K562 (cell line): ENCODE data around the gene GPR135. TPM values are rescaled to one million over a fixed set of nuclear protein-coding genes. Genes with fewer than 3 reads are reported as not detected.
"Not testable (repeated sequence)": the region's sequence is repeated elsewhere in the genome, so short reads cannot be mapped to it uniquely, and the experiment has no call there.

Experiments
- ATAC-seq: fragments of 200-7000 bp; cut with Tn5 transposase; 3 replicates; pipeline ENCODE4 v1.9.1; 2020; ENCODE audit warnings: moderate library complexity
- BruUV-seq: library from RNA; stranded (reverse); fragments of 400-500 nt; replicated peaks from 2 replicates; lab custom pipeline; 2021; lab: Mats Ljungman, UMichigan
- CTCF ChIA-PET: fragments of 300-600 bp; formaldehyde crosslinking; extraction: SDS; loops from one replicate; lab custom pipeline; 2021; ENCODE audit warnings: low intra/inter-chr PET ratio; lab: Yijun Ruan, JAX
- POLR2A ChIA-PET: fragments of 300-600, 350-650 bp; sonication (Branson Sonifier 250); formaldehyde crosslinking; extraction: SDS; loops from one replicate; lab custom pipeline; 2021; ENCODE audit warnings: antibody characterized with exemption, inconsistent platforms; lab: Yijun Ruan, JAX
- DNase-seq, 4 experiments: peaks; one replicate each; pipeline versions ENCODE4 v3.0.0 to v3.0.0-alpha.2; 2011 to 2018; ENCODE audit warnings: low spot score in 3 of 4, mixed read lengths in 3 of 4; ENCODE audit errors: extremely low read depth in 1 of 4
- FAIRE-seq: peaks from 2 replicates; lab custom pipeline; 2011; peaks lifted over from hg19 to GRCh38; lab: Jason Lieb, UNC
- H2AFZ ChIP-seq: 2 replicates; pipeline ENCODE4 v1.6.0; 2011; ENCODE audit warnings: low read depth, low read length, control low read depth, inconsistent platforms
- H3K27ac ChIP-seq: fragments of 200-600 bp; 3 replicates; pipeline ENCODE4 v1.8.0; 2011; ENCODE audit warnings: low read depth, mild to moderate bottlenecking, control low read depth, inconsistent platforms, low read length, moderate library complexity, mixed read lengths; ENCODE audit errors: extremely low read depth
- H3K27me3 ChIP-seq, 2 experiments: fragments of 300-600 bp in 1 of 2; 2 replicates in 1 of 2; 3 replicates in 1 of 2; pipeline versions ENCODE4 v1.6.0 to v1.8.0; 2011; ENCODE audit warnings: inconsistent platforms in 2 of 2, low read length in 2 of 2, mild to moderate bottlenecking in 1 of 2, mixed read lengths in 1 of 2, moderate library complexity in 1 of 2; ENCODE audit not compliant: control insufficient read depth in 2 of 2, insufficient read depth in 2 of 2
- H3K36me3 ChIP-seq: fragments of 300-600 bp; 3 replicates; pipeline ENCODE4 v1.8.0; 2011; ENCODE audit warnings: mild to moderate bottlenecking, low read length, inconsistent platforms; ENCODE audit not compliant: control insufficient read depth, insufficient read depth
- H3K4me1 ChIP-seq, 2 experiments: fragments of 200-600 bp in 1 of 2; replicated peaks in 1 of 2; 2 replicates in 1 of 2; 3 replicates in 1 of 2; pipeline versions ENCODE4 v1.5.1 to v1.8.0; 2011; ENCODE audit warnings: inconsistent platforms in 2 of 2, low read length in 2 of 2, mild to moderate bottlenecking in 1 of 2, mixed read lengths in 1 of 2, moderate library complexity in 1 of 2; ENCODE audit not compliant: control insufficient read depth in 2 of 2, insufficient read depth in 2 of 2
- H3K4me2 ChIP-seq: 2 replicates; pipeline ENCODE4 v1.6.1; 2011; ENCODE audit warnings: low read length, control low read depth, inconsistent platforms, mixed read lengths; ENCODE audit not compliant: insufficient read depth
- H3K4me3 ChIP-seq: fragments of 200-600 bp; sonication (generic), shearing (Covaris generic); 2 replicates; pipeline ENCODE4 v1.5.1; 2016; ENCODE audit warnings: control low read depth, inconsistent platforms
- H3K79me2 ChIP-seq: fragments of 200-600 bp; 3 replicates; pipeline ENCODE4 v1.8.0; 2011; ENCODE audit warnings: low read length, inconsistent platforms; ENCODE audit not compliant: control insufficient read depth, insufficient read depth
- H3K9ac ChIP-seq, 2 experiments: 2 replicates each; pipeline versions ENCODE4 v1.6.0 to v1.6.1; 2011; ENCODE audit warnings: low read depth in 2 of 2, low read length in 2 of 2, control low read depth in 1 of 2, inconsistent platforms in 1 of 2, mild to moderate bottlenecking in 1 of 2, mixed read lengths in 1 of 2; ENCODE audit not compliant: insufficient read depth in 1 of 2
- H3K9me1 ChIP-seq: one replicate; pipeline ENCODE4 v1.6.0; 2011; ENCODE audit warnings: inconsistent platforms, mild to moderate bottlenecking, low read length, moderate library complexity; ENCODE audit not compliant: control insufficient read depth, insufficient read depth
- H3K9me3 ChIP-seq: replicated peaks from 2 replicates; pipeline ENCODE4 v1.5.1; 2011; ENCODE audit warnings: low read depth, low read length, inconsistent platforms; ENCODE audit not compliant: control insufficient read depth, insufficient read depth
- H4K20me1 ChIP-seq: replicated peaks from 2 replicates; pipeline ENCODE4 v1.6.1; 2011; ENCODE audit warnings: low read length, inconsistent platforms, mixed read lengths; ENCODE audit not compliant: control insufficient read depth, insufficient read depth
- ARID1B ChIP-seq: fragments of 450-650 bp; IDR thresholded peaks from 2 replicates; pipeline ENCODE4 v1.6.1; 2016; ENCODE audit warnings: antibody characterized with exemption, mild to moderate bottlenecking, inconsistent platforms
- C11orf30 ChIP-seq: fragments of 450-650 bp; IDR thresholded peaks from 2 replicates; pipeline ENCODE4 v1.6.1; 2016; ENCODE audit warnings: low read depth, mild to moderate bottlenecking
- DPF2 ChIP-seq: fragments of 450-650 bp; IDR thresholded peaks from 2 replicates; pipeline ENCODE4 v1.6.1; 2016
- FOXA3 ChIP-seq, 2 experiments: fragments of 450-650 bp in 1 of 2; sonication (generic) in 1 of 2; formaldehyde crosslinking; IDR thresholded peaks in 1 of 2; conservative IDR thresholded peaks in 1 of 2; 2 replicates each; pipeline versions ENCODE4 v1.4.0 to v1.8.0; 2020 to 2022; ENCODE audit warnings: mild to moderate bottlenecking in 2 of 2, missing genetic modification reagents in 1 of 2
- FOXK2 ChIP-seq, 2 experiments: fragments of 450-650 bp; IDR thresholded peaks in 1 of 2; conservative IDR thresholded peaks in 1 of 2; 2 replicates each; pipeline ENCODE4 v1.6.1; 2016; ENCODE audit warnings: low read depth in 2 of 2, mild to moderate bottlenecking in 1 of 2
- MAFG ChIP-seq: fragments of 450-650 bp; conservative IDR thresholded peaks from 2 replicates; pipeline ENCODE4 v1.6.1; 2016; ENCODE audit warnings: missing genetic modification characterization, missing compliant biosample characterization
- MNT ChIP-seq, 2 experiments: fragments of 450-650 bp; conservative IDR thresholded peaks; 2 replicates each; pipeline ENCODE4 v1.6.1; 2017; ENCODE audit warnings: mild to moderate bottlenecking in 2 of 2, moderate library complexity in 2 of 2
- PKNOX1 ChIP-seq: fragments of 450-650 bp; IDR thresholded peaks from 2 replicates; pipeline ENCODE4 v1.6.1; 2016
- SMARCE1 ChIP-seq: fragments of 450-650 bp; IDR thresholded peaks from 2 replicates; pipeline ENCODE4 v1.7.1; 2016; ENCODE audit warnings: mild to moderate bottlenecking
- ZNF316 ChIP-seq: fragments of 450-650 bp; IDR thresholded peaks from 2 replicates; pipeline ENCODE4 v1.6.1; 2016
- ZNF592 ChIP-seq: fragments of 450-650 bp; IDR thresholded peaks from 2 replicates; pipeline ENCODE4 v1.6.1; 2017; ENCODE audit warnings: antibody characterized with exemption, mild to moderate bottlenecking
- WGBS: fragments of 100-300 bp; shearing (Covaris generic); methylation state at CpG from one replicate; pipeline ENCODE4 v1.1.6; 2016; ENCODE audit warnings: low coverage, mixed read lengths; ENCODE audit not compliant: insufficient coverage; ENCODE audit errors: missing lambda C conversion rate; 5-methylcytosine and 5-hydroxymethylcytosine counted together
- in situ Hi-C: fragments of 300-500 bp; cut with MboI; formaldehyde crosslinking; loops from 4 replicates; pipeline ENCODE4 v1.15.0; 2018; ENCODE audit warnings: inconsistent platforms, mixed read lengths
- intact Hi-C: fragments of 100-400 bp; cut with micrococcal nuclease; formaldehyde crosslinking; loops from 2 replicates; pipeline ENCODE4 v1.14.2; 2022
- polyA plus RNA-seq, 8 experiments: library from polyadenylated mRNA; depleted of rRNA in 4 of 8; stranded (reverse) in 5 of 8; unstranded in 3 of 8; fragments of >200 nt; fragmentation: Nextera tagmentation in 2 of 8; fragmentation: Illumina TruSeq in 1 of 8; extraction: Ambion mirVana in 2 of 8; extraction: Trizol in 1 of 8; gene quantifications; 2 replicates each; pipeline versions ENCODE4 v1.2.1 to v1.2.3, GENCODE V29; 2011 to 2014; ENCODE audit warnings: inconsistent platforms in 1 of 8, missing spikeins in 1 of 8
- total RNA-seq, 7 experiments: library from RNA; depleted of rRNA in 6 of 7; stranded (reverse); fragments of >200 nt in 6 of 7; fragmentation: Illumina TruSeq in 2 of 7; extraction: Trizol in 2 of 7; gene quantifications; 2 replicates each; pipeline versions ENCODE4 v1.2.1 to v1.2.3, GENCODE V29; 2011 to 2021; ENCODE audit warnings: low replicate concordance in 1 of 7

Gene GPR135
- total and polyA plus RNA-seq, 9 of the 15 experiments (the other 6 are each of a cell fraction or from before 2014, with no cell fraction given) = 0.06 to 1.6 (median 1.0) TPM

- H3K9me1 ChIP-seq, DNase-seq: not testable (repeated sequence)
- WGBS = 22% methylated on average over 2 of the region's 2 CpGs
- TF ChIP-seq ARID1B = peak; percentile 38; the same call in 1 of the 2 replicates
- TF ChIP-seq PKNOX1 = peak; percentile 29; the same call in 1 of the 2 replicates
- peak; percentile 64 for TF ChIP-seq C11orf30
- TF ChIP-seq FOXA3 (CRISPR knock-in tag; conservative IDR thresholded peaks at IDR 0.05 in 1 of 2, IDR thresholded peaks at IDR 0.05 in 1 of 2) = peak in 1 of 2 experiments; percentile 87; a peak in 2 of 4 replicates
- TF ChIP-seq SMARCE1 = 0 out of 2 replicates have a peak, but pooled peaks have one; percentile 45
- TF ChIP-seq FOXK2 (conservative IDR thresholded peaks at IDR 0.05 in 1 of 2, IDR thresholded peaks at IDR 0.05 in 1 of 2; ENCODE audit: low read depth in 2 of 2) = peak; percentile 87 to 89
- peak; percentile 77 for TF ChIP-seq MAFG (tag)
- peak; percentile 66 for TF ChIP-seq ZNF316
- TF ChIP-seq DPF2 = peak; percentile 47; the same call in 1 of the 2 replicates
- peak in 1 of 2 experiments; percentile 42; a peak in 2 of 4 replicates for TF ChIP-seq MNT (conservative IDR thresholded peaks at IDR 0.05)
- TF ChIP-seq ZNF592 = 0 out of 2 replicates have a peak, but pooled peaks have one; percentile 35
- TF ChIP-seq, all 486 proteins: peak for 11; not testable (repeated sequence) for 475
- H3K4me2 ChIP-seq, H3K27me3 ChIP-seq, H3K79me2 ChIP-seq, ATAC-seq, H3K36me3 ChIP-seq, FAIRE-seq, BruUV-seq, H4K20me1 ChIP-seq, in situ Hi-C loops, H3K9ac ChIP-seq, intact Hi-C loops, H2AFZ ChIP-seq, H3K4me1 ChIP-seq, POLR2A ChIA-PET, H3K4me3 ChIP-seq, H3K27ac ChIP-seq, H3K9me3 ChIP-seq, CTCF ChIA-PET: not testable (repeated sequence)
Measured at GRCh38 chr14:59448673-59449072, 16.5 kb downstream of the GPR135 start.
